GM12891 (cell line): ENCODE data around the gene NPAS2.

Experiments
- PAX5 ChIP-seq: IDR thresholded peaks from 2 replicates; pipeline ENCODE4 v1.6.1; 2011; ENCODE audit warnings: low read length, moderate library complexity, mild to moderate bottlenecking; ENCODE audit not compliant: insufficient read depth, severe bottlenecking
- POLR2A ChIP-seq: IDR thresholded peaks from 2 replicates; pipeline ENCODE4 v1.6.1; 2011; ENCODE audit warnings: low read depth, low read length, control low read depth
- POLR2AphosphoS5 ChIP-seq: IDR thresholded peaks from 2 replicates; pipeline ENCODE4 v1.6.1; 2011; ENCODE audit warnings: low read depth, low read length, control low read depth
- POU2F2 ChIP-seq: IDR thresholded peaks from 2 replicates; pipeline ENCODE4 v1.6.1; 2011; ENCODE audit warnings: low read depth, mild to moderate bottlenecking, control low read depth, low read length, moderate library complexity
- SPI1 ChIP-seq: IDR thresholded peaks from 2 replicates; pipeline ENCODE4 v1.6.1; 2011; ENCODE audit warnings: low read depth, low read length, control low read depth
- TAF1 ChIP-seq: IDR thresholded peaks from 2 replicates; pipeline ENCODE4 v1.6.1; 2011; ENCODE audit warnings: low read depth, low read length, control low read depth

DNA sequence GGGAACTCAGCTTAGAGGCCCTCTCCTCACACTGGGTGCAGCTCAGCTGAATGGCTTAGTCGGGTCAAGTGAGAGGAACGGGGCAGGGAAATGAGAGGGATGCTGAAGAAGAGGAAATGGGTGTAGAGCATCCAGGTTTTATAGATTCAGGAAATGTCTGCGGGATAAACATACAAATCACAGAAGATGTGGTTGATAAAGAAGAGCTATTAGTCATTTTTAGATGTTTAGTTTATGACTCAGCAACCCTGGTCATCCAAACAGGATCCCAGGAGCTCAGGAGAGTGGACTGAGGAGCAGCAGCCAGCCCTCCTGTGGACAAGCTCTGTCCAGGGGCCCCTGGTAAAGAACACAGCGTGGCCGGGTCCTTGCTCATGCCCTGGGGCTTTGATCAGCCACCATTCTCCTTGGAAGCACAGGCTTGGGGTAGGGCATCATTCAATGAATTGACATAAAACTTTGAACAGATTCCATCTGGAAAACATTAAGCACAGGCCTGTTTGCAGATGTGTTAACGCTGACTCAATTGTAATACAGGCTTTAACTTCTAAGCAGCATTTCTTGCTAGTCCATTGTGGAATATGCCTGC, 83.0 kb downstream of the NPAS2 start:
- TF ChIP-seq POU2F2 (no peak), POLR2A (no peak), TAF1 (no peak), PAX5 (no peak), POLR2AphosphoS5 (no peak), SPI1 (no peak)
